ENCODE data around the gene CCSER1. TPM values are rescaled to one million over a fixed set of nuclear protein-coding genes. Genes with fewer than 3 reads are reported as not detected.

The CCSER1 gene
- total and polyA plus RNA-seq, 7 donors = 0.06 to 2.5 (median 0.30) TPM

DNA sequence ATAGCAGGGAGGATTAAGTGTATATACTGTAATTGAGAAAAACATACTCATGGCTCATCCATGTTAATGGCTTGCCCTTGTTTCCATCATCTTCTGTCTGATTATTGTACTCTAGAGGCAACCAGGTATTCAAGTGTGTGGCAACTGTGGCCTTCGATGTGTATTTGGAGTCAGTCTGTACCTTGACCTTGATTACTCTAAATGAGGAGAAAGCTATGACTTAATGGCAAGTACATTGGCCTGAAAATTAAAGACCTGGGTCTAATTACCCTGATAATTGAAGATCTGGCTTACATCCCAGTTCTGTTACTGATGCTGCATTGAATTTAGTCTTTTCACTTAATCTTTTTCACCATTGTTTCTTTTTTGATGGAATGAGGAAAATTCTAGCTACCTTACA, 409.2 kb downstream of the CCSER1 start:
- Histone ChIP-seq H3K9me3 (no peaks in the 10 kb centered on the region), H3K36me3 (ENCODE audit: insufficient read depth in 1 of 2, low read depth in 1 of 2) (no peaks in the 10 kb centered on the region), H3K27me3 (ENCODE audit: insufficient read depth in 3 of 3, low read length in 2 of 3) (peaks cover 0 to 3% (median 0%) of the 10 kb centered on the region in 3 donors), H3K4me1 (no peaks in the 10 kb centered on the region), H3K4me3 (no peak overlapping the region), H3K27ac (no peak overlapping the region)
- 88 to 100% (median 91%) methylated on average over 1 of the region's 1 CpG for WGBS, 3 donors
- no peak for DNase-seq
- intact Hi-C loops (cut with DNase I) = no loop called here
- TF ChIP-seq, protein P1, sequence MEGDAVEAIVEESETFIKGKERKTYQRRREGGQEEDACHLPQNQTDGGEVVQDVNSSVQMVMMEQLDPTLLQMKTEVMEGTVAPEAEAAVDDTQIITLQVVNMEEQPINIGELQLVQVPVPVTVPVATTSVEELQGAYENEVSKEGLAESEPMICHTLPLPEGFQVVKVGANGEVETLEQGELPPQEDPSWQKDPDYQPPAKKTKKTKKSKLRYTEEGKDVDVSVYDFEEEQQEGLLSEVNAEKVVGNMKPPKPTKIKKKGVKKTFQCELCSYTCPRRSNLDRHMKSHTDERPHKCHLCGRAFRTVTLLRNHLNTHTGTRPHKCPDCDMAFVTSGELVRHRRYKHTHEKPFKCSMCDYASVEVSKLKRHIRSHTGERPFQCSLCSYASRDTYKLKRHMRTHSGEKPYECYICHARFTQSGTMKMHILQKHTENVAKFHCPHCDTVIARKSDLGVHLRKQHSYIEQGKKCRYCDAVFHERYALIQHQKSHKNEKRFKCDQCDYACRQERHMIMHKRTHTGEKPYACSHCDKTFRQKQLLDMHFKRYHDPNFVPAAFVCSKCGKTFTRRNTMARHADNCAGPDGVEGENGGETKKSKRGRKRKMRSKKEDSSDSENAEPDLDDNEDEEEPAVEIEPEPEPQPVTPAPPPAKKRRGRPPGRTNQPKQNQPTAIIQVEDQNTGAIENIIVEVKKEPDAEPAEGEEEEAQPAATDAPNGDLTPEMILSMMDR (IDR thresholded peaks at IDR 0.05) = no peak
- ATAC-seq = no peak

DNA sequence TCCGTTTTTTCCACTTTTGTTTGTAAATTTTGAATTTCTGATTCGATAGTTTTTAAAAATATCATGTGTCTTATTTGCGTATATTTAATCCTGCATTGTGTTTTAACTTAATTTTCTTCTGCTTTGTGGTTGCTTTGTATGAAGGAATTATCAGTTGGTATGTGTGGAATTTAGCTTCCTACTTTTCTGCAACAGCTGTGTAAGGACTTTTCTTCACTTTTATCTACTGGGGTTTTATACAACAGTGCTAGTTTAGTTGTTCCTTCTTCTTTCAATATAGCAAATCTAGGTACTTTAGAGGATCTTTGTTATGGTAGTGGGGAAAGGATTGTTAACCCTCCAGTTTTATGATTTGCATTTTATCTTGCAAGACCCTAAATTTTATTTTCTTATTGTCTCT, 410.3 kb downstream of the CCSER1 start:
- no peak for ATAC-seq
- Histone ChIP-seq H3K27me3 (ENCODE audit: insufficient read depth in 3 of 3, low read length in 2 of 3) (peaks cover 0 to 3% (median 0%) of the 10 kb centered on the region in 3 donors), H3K36me3 (ENCODE audit: insufficient read depth in 1 of 2, low read depth in 1 of 2) (no peaks in the 10 kb centered on the region), H3K9me3 (no peaks in the 10 kb centered on the region), H3K4me1 (no peaks in the 10 kb centered on the region), H3K4me3 (no peak overlapping the region), H3K27ac (no peak overlapping the region)
- no peak for DNase-seq
- TF ChIP-seq, protein P1 (IDR thresholded peaks at IDR 0.05) = no peak
- 62 to 67% (median 63%) methylated on average over 3 of the region's 3 CpGs for WGBS, 3 donors
- intact Hi-C loops (cut with DNase I) = no loop called here

DNA sequence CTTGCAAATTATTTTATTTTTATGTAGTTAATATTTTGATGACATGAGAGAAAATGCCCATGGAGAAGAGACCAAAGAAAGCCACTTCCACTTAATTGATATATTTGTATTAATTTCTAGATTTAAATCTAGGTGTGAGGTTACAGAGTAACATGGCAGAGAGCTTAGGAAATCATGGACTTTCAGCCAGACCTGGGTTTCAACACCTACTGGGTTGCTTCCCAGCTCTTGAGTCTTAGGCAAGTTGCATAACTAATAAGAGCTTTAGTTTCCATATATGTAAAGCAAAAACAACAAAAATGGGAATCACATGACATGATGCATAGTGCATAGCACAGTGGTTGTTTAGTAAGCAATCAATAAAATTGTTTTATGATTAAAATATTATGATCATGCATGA, 413.3 kb downstream of the CCSER1 start:
- ATAC-seq (no peak), DNase-seq (no peak)
- peaks cover 0 to 3% (median 0%) of the 10 kb centered on the region in 3 donors for H3K27me3 ChIP-seq (ENCODE audit: insufficient read depth in 3 of 3, low read length in 2 of 3)
- H3K27ac ChIP-seq = no peak overlapping the region
- H3K9me3 ChIP-seq = no peaks in the 10 kb centered on the region
- TF ChIP-seq, protein P1 (IDR thresholded peaks at IDR 0.05) = no peak
- intact Hi-C loops (cut with DNase I) = no loop called here
- no peaks in the 10 kb centered on the region for H3K36me3 ChIP-seq (ENCODE audit: insufficient read depth in 1 of 2, low read depth in 1 of 2)
- no peak overlapping the region for H3K4me3 ChIP-seq
- no peaks in the 10 kb centered on the region for H3K4me1 ChIP-seq

DNA sequence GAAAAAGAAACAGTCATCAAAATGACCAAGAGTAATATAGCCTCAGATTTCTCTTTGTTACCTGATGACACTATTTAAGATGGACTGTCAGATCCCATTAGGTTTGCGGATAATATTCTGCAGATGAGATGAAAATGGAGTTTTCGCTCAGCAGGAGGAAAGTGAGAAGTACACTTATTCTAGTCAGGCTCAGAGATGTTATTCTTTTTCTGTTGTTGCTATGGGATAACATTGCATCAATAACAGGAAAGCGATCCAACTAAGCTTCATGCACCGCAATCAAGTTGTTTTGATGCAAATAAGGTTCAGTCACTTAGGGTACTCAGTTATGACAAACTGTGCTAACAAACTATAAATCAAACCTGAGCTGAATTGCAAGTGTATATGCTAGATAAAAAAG, 415.0 kb downstream of the CCSER1 start:
- intact Hi-C loops (cut with DNase I) = no loop called here
- H3K27ac ChIP-seq = no peak overlapping the region
- TF ChIP-seq, protein P1 (IDR thresholded peaks at IDR 0.05) = no peak

DNA sequence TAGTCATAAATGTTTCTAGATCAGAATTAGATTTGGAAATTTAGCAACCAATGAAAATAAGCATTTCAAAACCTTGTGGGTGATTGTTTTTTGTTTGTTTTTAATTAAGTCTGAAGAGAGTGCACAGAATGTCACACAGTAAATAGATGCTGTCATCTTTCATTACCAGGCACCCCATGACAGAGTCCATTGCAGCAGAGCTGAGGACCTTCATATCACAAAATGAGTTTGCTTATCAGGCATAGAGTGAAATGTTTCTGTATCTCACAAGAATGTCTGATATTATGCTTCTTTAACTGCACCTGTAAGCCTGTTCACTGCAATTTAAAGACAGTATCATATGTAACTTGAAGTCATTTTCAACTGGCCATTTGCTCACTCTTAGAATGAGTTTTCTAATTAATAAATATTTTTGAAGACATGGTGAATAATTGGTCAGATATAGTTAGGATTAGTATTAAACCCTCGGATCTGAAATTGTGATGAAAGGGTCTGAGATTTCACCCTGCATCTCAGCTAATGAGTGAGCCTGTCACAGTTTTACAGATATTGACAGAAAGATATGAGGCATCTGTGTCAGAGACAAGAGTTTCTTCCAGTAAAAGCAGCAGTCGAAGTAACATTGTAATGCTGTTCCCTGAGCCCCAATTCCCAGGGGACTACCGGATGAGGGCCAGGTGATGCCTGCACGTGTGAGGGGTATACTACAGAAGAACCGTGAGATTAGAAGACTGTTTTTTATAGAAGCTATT, 416.4 kb downstream of the CCSER1 start:
- no peak for ATAC-seq
- Histone ChIP-seq H3K27ac (no peak overlapping the region), H3K27me3 (ENCODE audit: insufficient read depth in 3 of 3, low read length in 2 of 3) (peaks cover 0 to 3% (median 0%) of the 10 kb centered on the region in 3 donors), H3K4me3 (no peak overlapping the region), H3K9me3 (no peaks in the 10 kb centered on the region), H3K4me1 (no peaks in the 10 kb centered on the region), H3K36me3 (ENCODE audit: insufficient read depth in 1 of 2, low read depth in 1 of 2) (no peaks in the 10 kb centered on the region)
- no peak for DNase-seq
- 56 to 66% (median 62%) methylated on average over 5 of the region's 5 CpGs for WGBS, 3 donors
- TF ChIP-seq, protein P1 (IDR thresholded peaks at IDR 0.05) = no peak
- intact Hi-C loops (cut with DNase I) = no loop called here

More for the DNA sequence above, 415.0 kb downstream of the CCSER1 start:
- Histone ChIP-seq H3K27me3 (ENCODE audit: insufficient read depth in 3 of 3, low read length in 2 of 3) (peaks cover 0 to 3% (median 0%) of the 10 kb centered on the region in 3 donors), H3K4me1 (no peaks in the 10 kb centered on the region), H3K36me3 (ENCODE audit: insufficient read depth in 1 of 2, low read depth in 1 of 2) (no peaks in the 10 kb centered on the region), H3K9me3 (no peaks in the 10 kb centered on the region), H3K4me3 (no peak overlapping the region)
- no peak for DNase-seq
- WGBS, 3 donors = 80 to 86% (median 85%) methylated on average over 4 of the region's 4 CpGs
- no peak for ATAC-seq
